DMS79 (cell line): ENCODE data around the gene OR6P1.

Experiments used
- DNase-seq: peaks from one replicate; lab custom pipeline; 2025; lab: John Stamatoyannopoulos, UW

OR6P1 gene, protein sequence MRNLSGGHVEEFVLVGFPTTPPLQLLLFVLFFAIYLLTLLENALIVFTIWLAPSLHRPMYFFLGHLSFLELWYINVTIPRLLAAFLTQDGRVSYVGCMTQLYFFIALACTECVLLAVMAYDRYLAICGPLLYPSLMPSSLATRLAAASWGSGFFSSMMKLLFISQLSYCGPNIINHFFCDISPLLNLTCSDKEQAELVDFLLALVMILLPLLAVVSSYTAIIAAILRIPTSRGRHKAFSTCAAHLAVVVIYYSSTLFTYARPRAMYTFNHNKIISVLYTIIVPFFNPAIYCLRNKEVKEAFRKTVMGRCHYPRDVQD

DNA sequence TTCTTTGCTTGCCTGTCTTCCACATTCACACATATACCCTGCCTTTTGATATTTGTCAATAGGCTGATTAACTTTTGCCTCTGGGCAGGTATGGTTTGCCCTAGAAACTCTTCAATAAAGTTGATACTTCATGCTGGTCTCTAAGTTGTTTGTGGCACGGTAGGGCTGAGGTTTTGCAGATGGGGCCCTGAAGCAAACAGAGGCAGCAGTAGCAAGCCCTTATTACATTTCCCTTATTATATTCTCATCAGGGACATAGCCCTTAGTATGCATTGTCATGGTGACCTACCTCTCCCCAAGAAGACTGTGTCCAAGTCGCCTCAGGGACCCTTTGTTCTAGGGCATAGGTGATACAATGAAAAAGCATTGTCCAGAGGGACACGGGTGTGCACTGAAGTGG lies at the start of gene OR6P1:
TSS of gene OR6P1 (minus strand) at position 101 of the 400 bp plus-strand sequence. CDS start 6,976 bp downstream, outside the sequence.
- DNase-seq: no peak

DNA sequence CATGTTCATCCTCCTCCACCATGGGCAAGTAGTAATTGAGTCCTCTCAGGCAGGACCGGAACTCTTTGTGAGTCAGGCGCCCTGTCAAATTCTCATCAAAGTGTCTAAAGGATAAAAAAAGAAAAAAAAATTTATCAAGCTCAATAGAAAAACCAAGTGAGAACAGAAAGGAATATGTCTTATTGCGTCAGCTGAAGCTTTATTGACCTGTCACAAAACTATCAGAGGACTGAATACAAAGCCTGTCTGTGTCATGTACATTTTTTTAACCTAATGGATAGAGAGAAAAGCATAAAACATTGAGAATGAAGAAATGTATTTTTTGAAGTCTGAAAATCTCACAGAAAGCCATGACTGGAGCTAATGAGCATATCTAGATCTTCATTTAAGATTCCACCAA lies 43.4 kb upstream of the OR6P1 start:
- no peak for DNase-seq

DNA sequence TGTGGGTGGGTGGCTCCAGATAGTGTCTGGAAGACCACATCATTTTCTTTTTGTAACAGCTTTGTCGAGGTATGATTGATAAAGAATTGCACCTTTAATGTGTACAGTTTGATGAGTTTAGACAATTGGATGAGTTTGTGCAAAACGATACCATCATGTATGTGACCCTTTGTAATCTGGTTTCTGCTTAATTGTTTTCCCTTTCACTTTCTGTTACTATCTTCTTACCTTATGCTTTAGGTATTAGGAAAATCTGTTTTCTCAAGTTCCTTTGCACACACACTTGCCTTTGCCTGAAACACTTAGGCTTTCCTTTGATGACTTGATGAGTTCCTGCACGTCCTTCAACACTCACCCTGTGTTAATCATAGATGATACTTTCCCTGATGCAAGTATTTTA lies 41.5 kb upstream of the OR6P1 start:
- DNase-seq: no peak

DNA sequence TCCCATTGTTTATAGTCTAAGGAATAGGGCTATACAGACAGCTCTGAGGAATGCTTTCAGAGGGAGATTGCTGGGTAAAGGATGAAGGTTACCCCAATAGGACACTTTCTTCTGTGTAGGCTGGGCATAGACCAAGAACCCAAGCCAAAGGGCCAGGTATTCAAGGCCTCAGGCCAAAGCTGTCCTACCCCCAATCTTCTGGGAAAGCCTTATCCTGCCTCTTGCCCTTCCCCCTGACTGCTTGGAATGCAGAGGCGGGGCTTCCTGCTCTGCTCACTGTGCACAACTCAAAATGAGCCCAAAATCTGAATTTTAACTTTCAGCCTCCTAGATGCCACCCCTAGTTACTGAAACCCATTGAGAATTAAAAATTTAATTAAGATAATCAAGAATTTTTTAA lies 36.9 kb upstream of the OR6P1 start:
- no peak for DNase-seq

DNA sequence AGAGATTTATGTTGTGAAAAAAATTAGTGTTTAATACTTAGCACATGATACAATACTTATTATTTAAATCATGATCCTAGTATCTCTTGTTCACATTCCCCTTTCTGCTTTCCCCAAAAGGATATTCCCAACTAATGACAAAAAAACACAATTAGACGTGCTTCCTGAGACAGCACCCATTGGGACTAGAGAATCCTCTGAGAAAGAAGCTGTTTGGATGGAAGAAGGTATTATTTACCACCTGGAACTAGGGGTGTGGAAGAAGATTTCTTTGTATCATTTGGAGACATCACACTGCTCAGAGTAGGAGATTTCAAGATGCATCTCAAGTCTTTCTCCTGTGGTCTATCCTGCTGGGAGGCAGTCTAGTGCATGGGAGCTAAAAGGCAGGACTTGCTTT lies 34.6 kb upstream of the OR6P1 start, which contains the start of gene OR10Z1:
TSS of gene OR10Z1 (plus strand) at position 301 of the 400 bp plus-strand sequence. CDS start 1,171 bp downstream, outside the sequence.
- no peak for DNase-seq

DNA sequence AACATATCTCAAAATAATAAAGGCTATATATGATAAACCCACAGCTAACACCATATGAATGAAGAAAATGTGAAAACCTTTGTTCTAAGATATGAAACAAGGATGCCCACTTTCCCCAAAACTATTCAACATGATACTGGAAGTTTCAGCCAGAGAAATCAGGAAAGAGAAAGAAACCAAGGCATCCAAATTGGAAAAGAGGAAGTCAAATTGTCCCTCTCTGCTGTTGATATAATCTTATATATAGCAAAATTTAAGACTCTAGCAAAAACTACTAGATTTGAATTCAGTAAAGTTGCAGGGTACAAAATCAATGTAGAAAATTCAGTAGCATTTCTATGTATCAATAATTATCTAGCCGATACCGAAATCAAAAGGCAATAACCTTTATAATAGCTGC lies 30.4 kb upstream of the OR6P1 start:
- DNase-seq: no peak

DNA sequence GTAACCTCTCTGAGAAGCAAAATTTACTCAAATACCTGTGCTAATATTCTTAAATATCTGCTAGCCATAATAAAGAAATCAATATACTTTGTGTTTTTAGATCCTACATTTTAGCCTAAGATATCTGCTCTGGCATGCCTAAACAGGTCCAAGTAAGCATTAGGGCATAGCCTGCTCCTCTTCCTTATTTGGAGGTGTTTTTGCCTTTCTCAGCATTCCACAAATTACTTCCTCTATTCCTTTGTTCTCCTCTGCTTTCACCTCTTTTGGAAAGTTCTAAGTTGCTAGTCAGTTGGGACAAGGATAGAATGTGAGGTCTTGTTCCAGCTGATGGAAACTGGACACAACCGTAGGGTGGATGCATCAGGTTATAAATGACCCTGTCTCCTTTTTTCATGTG lies 16.6 kb upstream of the OR6P1 start:
- DNase-seq: no peak

DNA sequence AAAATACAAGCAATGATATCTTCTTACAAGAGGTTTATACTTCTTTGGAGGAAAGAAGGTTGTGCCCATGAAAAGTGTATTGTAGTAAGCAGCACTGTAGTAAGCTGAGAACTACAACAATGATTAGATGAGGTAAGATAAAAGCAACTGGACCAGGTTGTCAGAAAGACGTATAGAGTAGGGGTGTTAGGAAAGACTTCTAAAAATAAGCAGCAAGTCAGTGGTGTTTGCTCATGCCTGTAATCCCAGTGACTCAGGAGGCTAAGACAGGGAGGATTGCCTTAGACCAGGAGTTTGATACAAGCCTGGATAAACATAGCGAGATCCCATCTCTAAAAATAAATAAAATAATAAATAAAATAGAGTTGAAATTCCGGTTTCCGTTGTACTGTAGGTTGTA lies 13.6 kb upstream of the OR6P1 start:
- no peak for DNase-seq

DNA sequence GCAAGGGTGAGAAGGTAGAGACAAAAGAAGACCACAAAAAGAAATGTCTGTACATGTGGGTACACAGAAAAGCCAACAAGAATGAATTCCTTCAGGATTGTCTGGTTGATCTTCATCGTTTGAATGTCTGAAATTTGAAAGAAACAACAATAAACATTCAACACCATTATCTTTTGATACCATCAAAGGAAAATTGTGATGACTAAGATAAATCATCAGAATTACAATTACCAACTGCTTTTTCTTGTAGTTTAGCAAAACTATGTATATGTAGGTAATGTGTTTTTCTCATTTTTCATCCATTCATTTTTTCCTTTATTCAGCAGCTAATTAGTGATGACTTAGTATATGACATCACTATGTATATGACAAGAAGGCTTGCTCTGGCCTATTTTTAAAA lies 9.4 kb upstream of the OR6P1 start, which contains the start of gene OR10X1:
TSS of gene OR10X1 (minus strand) at position 167 of the 400 bp plus-strand sequence. CDS start at position 167, 0 bp downstream.
- DNase-seq: no peak

DNA sequence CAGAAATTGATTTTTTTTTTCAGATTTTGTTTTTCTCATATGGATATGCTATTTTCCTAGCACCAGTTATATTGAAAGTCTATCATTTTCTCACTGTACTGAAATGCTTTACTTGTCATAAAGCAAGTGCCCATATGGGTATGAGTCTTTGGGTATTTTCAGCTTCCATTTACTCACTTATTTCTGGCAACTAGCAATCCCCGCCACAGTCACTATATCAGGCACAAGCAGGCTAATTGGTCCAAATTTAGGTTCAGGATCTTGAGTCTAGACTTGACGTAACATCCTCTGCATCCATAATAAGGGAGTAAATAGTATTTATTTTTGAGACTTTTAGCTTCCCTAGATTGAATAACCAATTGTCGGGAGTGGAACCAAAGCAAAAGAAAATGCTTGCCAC lies 7.2 kb upstream of the OR6P1 start:
- DNase-seq: no peak

DNA sequence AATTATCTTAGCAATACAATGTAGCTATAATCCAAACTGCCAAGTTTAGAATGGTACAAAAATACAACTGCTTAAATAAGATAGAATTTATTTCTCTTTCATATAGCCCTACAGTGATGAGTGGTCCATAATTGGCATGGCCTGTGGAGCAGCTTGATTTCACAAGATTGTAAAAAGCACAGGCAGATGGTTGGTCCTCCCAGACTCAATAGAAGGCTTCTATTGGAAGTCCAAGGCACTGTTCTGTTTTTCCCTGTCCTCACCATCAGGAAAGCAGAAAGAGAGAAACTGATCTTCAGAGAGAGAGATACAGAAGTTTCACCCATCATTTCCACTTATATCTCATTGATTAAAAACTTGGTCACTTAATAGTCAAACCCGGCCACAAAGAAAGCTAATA lies 1.8 kb upstream of the OR6P1 start:
- DNase-seq: no peak

DNA sequence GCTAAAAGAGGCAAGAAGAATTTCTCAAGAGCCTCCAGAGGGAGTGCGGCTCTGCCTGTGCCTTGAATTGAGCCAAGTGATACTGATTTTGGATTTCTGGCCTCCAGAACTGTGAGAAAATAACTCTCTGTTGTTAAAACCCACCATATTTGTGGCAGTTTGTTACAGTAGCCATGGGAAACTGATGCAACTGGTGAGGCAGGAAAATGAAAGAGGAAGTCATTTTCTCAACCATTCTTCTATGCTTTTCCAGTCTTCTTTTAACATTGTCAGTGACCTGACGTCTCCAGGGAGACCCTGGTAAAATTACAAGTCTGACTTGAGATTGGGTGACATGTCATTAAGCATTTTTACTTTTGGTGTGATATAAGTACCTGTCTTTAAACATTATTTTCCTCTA lies 5.8 kb downstream of the OR6P1 start:
- no peak for DNase-seq

DNA sequence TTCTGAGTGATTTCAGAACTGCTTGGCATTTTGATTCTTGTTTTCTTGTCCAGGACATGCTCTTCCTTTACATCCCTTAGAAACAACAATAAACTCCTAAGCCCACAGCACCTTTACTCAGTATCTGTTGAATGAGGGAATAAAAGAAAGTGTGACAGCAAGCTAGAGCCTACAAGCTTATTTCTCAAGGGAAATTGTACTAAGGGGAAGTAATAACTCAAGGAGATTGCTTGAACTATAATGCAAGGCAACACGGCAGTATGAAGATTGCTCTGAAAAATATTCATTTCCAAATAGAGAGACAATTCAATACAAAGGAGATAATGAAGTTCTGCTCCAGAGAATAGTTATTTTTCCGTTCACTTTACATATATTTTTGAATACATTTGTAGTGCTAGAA lies 6.5 kb downstream of the OR6P1 start:
- no peak for DNase-seq

DNA sequence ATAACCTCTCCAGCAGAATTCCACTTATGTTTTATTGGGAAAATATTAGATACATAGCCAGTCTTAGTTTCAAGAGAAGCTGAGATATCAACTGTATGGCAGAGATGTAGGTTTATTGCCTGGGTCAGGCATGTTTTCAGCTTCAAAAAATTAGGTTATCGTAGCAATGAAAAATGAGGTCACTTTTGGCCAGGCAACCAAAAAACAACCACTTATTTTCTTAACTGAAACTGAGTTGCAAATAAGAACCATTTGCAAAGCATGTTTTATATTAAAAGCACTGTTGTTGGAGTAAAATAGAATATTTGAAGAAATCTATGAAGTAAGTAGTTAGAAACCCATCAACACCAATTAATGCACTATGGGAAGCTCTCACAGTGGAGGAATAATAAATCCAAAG lies 10.7 kb downstream of the OR6P1 start:
- DNase-seq: no peak

DNA sequence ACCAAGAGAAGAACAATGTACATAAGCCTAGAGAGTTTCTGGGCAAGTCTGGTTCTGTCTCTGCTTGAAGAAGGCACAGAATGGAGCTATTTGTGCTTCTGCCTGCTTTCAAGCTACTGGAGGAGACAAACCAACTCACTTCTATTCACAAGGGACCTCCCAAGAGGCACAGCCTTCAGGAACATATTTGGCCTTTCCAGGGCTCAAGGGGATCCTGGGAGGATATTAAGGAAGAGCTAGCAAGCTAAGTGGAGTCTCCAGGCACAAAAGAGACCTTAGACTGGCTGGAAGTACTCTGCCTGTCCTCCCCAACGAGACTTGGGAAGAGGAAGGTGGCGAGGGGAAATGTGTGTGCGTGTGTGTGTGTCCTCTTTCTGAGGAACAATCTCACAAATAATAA lies 16.0 kb downstream of the OR6P1 start, which contains the start of gene OR6Y1:
TSS of gene OR6Y1 (minus strand) at position 54 of the 400 bp plus-strand sequence. CDS start 6,300 bp downstream, outside the sequence.
- DNase-seq: no peak

DNA sequence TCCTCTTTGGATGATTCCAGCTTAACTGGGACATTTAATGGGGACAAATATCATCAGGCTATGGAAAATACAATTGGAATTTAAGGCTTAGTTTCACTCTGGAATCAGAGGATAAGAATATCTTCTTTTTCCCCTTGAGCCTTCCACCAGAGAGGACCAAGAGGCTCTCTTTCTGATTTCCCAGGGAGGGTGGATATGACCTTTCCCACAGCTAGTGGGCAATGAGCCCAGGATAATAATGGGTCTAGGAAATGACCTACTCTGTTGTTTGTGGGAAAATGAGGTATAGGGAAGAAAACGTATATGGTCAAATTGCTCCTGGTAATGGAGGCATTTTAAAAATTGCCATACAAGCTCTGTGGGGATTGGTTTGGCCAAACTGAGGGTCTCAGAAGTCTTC lies 18.1 kb downstream of the OR6P1 start:
- DNase-seq: no peak

DNA sequence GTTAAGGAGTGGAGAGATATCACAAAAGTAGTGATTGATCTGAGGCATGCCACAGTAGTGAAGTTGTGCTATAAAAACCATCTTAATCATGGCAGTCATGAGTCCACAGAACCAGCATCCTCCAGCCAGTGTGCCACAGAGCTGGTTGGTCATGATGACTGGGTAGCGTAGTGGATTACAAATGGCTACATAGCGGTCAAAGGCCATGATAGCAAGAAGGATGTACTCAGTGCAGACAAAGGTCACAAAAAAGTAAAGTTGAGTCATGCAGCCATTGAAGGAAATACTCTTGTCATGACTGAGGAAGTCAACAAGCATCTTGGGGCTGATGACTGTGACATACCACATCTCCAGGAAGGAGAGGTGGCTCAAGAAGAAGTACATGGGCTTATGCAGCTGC lies 22.8 kb downstream of the OR6P1 start:
- DNase-seq: no peak

DNA sequence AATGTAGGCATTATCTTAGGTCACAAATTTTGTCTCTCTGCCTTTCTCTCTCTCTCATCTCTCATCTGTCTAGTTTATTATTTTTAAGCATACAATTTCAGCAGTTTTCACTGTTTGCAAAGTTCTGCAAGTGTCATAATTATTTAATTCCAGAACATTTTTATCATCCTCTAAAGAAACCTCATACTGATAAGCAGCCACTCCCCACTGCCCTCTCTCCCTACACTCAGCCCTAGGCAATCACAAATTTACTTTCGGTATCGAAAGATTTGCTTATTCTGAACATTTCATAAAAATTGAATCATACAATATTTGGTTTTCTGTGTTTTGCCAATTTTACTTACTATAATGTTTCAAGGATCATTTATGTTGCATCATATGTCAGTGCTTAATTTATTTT lies 32.8 kb downstream of the OR6P1 start:
- DNase-seq: no peak

DNA sequence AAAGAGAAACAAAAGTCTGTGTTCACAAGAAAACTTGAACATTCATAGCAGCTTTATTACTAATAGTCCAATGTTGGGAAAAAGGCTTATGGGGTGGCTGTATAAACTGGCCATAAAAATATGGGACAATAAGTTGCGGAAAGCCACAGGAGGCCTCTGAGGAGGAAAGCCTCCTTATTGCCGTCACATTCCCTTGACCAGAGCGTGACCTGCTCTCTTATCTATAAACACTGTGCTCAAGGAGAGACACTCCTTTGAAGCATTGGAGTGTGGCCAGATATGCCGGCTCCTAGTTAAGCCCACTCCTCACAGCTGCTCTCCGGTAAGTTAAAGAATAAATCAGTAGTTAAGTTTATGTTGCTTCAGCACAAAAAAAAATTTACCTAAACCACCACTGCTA lies 35.9 kb downstream of the OR6P1 start:
- no peak for DNase-seq

DNA sequence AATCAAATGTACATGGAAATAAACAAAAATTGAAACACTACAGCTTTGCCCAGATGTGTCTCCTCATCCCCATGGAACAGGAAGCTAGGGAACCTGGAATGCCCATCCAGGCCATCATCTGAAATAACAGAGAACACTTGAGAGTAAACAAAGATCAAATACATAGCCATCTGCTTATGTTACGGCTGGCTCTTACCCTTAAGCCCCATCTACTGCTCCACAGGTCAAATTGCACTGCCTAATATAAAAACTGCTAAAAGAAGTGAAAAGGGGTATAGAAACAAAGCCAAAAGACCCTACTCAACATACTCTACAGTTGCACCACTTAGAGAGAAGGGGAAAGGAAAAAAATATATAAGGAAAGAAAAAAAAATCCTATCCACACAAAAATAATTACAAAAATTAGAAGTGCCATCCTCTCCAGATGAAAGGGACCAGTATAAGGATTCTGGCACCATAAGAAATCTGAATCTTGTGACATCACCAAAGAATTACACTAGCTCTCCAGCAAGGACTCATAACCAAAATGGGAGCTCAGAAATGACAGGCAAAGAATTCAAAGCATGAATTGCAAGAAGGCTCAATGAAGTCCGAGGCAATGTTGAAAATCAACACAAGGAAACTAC lies 43.1 kb downstream of the OR6P1 start:
- no peak for DNase-seq

DNA sequence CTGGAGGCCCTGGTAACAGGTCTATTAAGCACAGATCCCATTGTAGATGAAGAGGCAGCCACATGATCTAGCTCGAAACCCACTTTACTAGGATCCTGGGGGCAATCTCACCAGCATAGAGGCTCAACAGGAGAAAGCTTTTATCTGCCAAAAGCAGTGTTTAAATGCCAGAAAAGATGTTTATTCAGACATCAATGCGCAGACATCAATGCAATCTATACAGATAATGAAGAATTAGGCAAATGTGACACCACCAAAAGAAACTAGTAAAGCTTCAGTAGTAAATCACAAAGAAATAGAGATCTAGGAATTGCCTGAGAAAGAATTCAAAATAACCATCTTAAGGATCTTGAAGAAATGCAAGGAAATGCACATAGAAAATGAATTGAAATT lies 48.7 kb downstream of the OR6P1 start:
- no peak for DNase-seq

DNA sequence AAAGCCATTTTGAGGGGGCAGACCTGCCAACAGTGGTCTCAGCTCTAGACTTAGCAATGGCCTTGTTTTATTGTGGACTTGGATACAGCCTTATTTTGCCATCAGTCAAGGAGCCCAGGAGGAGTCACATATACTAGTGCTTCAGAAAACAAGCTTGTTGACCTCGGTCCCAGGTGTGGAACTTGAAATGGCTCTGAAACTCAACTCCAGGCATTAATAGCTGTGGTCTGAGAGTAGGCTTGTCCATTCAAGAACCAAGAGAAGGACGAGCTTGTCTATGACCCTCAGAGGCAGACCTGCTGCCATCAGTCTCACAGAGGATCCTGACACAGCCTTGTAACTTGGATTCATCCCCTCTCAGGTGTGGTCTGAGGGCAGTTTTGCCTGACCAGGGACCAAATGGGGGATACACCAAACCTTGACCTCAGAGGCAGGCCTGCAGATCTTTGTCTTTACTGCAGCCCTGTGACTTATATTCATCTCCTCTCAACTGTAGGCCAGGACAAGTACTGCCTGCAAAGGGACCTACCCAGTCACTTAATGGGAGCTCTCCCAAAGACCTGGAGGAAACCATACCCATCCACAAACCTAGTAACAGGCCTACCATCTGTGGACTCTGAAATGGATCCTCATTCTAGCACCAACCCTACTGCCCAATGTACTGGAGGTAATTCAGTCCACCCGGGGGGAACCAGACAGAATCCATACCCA lies 49.3 kb downstream of the OR6P1 start:
- DNase-seq: no peak

DNA sequence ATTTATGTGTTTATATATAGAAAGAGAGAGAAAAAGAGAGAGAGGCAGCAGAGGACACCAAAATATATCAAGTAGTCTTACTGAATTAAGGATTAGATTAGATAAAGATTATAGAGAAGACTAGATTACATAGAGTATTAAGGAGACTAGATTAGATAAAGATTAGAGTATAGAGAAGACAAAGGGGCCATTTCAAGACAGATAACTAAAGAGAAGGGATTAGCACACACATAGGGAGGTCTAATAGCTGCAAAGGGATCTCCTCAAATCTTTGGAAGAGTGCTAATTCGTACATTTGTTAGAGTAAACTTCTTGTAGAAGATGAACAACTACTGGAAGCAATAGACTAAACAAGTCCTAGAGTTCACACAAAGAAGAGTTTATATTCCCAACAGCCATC lies 50.4 kb downstream of the OR6P1 start:
- no peak for DNase-seq
